IMR-90 (cell line): Measurements from ENCODE around the gene SETX. TPM values are rescaled to one million over a fixed set of nuclear protein-coding genes. Genes with fewer than 3 reads are reported as not detected.

ENCODE experiments used
- ATAC-seq: fragments of 200-7000 bp; cut with Tn5 transposase; 2 replicates; pipeline ENCODE4 v1.9.1; 2020; ENCODE audit warnings: low read depth, mild to moderate bottlenecking, moderate library complexity
- BruUV-seq: library from RNA; stranded (reverse); fragments of 400-500 nt; replicated peaks from 2 replicates; lab custom pipeline; 2021; lab: Mats Ljungman, UMichigan
- CTCF ChIA-PET: fragments of 300-600 bp; formaldehyde crosslinking; extraction: SDS; loops from one replicate; lab custom pipeline; 2021; ENCODE audit warnings: antibody characterized with exemption; lab: Yijun Ruan, JAX
- POLR2A ChIA-PET: fragments of 300-600 bp; sonication (Branson Sonifier 250); formaldehyde crosslinking; loops from one replicate; lab custom pipeline; 2022; ENCODE audit warnings: antibody characterized with exemption; ENCODE audit not compliant: unreplicated experiment; lab: Charles Lee
- DNase-seq: peaks from one replicate; pipeline ENCODE4 v3.0.0; 2013
- H2AFZ ChIP-seq: replicated peaks from 2 replicates; pipeline ENCODE3; 2013; ENCODE audit warnings: low read length, mild to moderate bottlenecking; ENCODE audit not compliant: poor library complexity
- H2AK5ac ChIP-seq: 2 replicates; pipeline ENCODE4 v1.6.1; 2013; ENCODE audit warnings: low read depth, low read length, inconsistent platforms
- H2AK9ac ChIP-seq: replicated peaks from 2 replicates; pipeline ENCODE3; 2013; ENCODE audit warnings: mild to moderate bottlenecking, low read depth, low read length, moderate library complexity; ENCODE audit not compliant: poor library complexity
- H2BK120ac ChIP-seq: 2 replicates; pipeline ENCODE4 v1.6.1; 2013; ENCODE audit warnings: low read depth, low read length, inconsistent platforms
- H2BK15ac ChIP-seq: 3 replicates; pipeline ENCODE4 v1.6.1; 2013; ENCODE audit warnings: low read depth, low read length, inconsistent platforms
- H2BK20ac ChIP-seq: 2 replicates; pipeline ENCODE4 v1.6.1; 2013; ENCODE audit warnings: low read depth, mild to moderate bottlenecking, inconsistent platforms, low read length, moderate library complexity
- H2BK5ac ChIP-seq: 2 replicates; pipeline ENCODE4 v1.6.1; 2013; ENCODE audit warnings: mild to moderate bottlenecking, low read depth, low read length, inconsistent platforms; ENCODE audit not compliant: poor library complexity, severe bottlenecking
- H3K14ac ChIP-seq: replicated peaks from 2 replicates; pipeline ENCODE4 v1.6.1; 2013; ENCODE audit warnings: low read depth, low read length, inconsistent platforms
- H3K18ac ChIP-seq: 2 replicates; pipeline ENCODE4 v1.6.1; 2013; ENCODE audit warnings: low read depth, low read length, control low read depth
- H3K23ac ChIP-seq: 2 replicates; pipeline ENCODE4 v1.6.1; 2013; ENCODE audit warnings: low read depth, low read length, inconsistent platforms
- H3K27ac ChIP-seq: 2 replicates; pipeline ENCODE4 v1.5.1; 2013; ENCODE audit warnings: mild to moderate bottlenecking, control low read depth, low read length; ENCODE audit not compliant: insufficient read depth
- H3K27me3 ChIP-seq: 2 replicates; pipeline ENCODE4 v1.6.1; 2013; ENCODE audit warnings: low read length; ENCODE audit not compliant: control insufficient read depth, insufficient read depth
- H3K36me3 ChIP-seq: 2 replicates; pipeline ENCODE4 v1.6.1; 2013; ENCODE audit warnings: low read length, mixed read lengths; ENCODE audit not compliant: control insufficient read depth, insufficient read depth
- H3K4ac ChIP-seq: 2 replicates; pipeline ENCODE4 v1.6.1; 2013; ENCODE audit warnings: low read depth, low read length, inconsistent platforms
- H3K4me1 ChIP-seq: 2 replicates; pipeline ENCODE4 v1.6.1; 2013; ENCODE audit warnings: low read length, mixed read lengths; ENCODE audit not compliant: control insufficient read depth, insufficient read depth
- H3K4me2 ChIP-seq: 2 replicates; pipeline ENCODE4 v1.6.1; 2013; ENCODE audit warnings: low read depth, mild to moderate bottlenecking, control low read depth, low read length, moderate library complexity
- H3K4me3 ChIP-seq: 2 replicates; pipeline ENCODE4 v1.5.1; 2013; ENCODE audit warnings: low read depth, mild to moderate bottlenecking, control low read depth, low read length, moderate library complexity; ENCODE audit not compliant: insufficient read depth
- H3K56ac ChIP-seq: 2 replicates; pipeline ENCODE4 v1.6.1; 2013; ENCODE audit warnings: low read length, inconsistent platforms; ENCODE audit not compliant: insufficient read depth; ENCODE audit errors: extremely low read depth
- H3K79me1 ChIP-seq, 2 experiments: 2 replicates each; pipeline ENCODE4 v1.6.1; 2013; ENCODE audit warnings: low read length in 2 of 2, inconsistent platforms in 1 of 2, low read depth in 1 of 2
- H3K9ac ChIP-seq: 2 replicates; pipeline ENCODE4 v1.6.1; 2013; ENCODE audit warnings: low read depth, low read length, control low read depth
- H3K9me1 ChIP-seq: 2 replicates; pipeline ENCODE4 v1.6.1; 2013; ENCODE audit warnings: low read length, inconsistent platforms; ENCODE audit not compliant: insufficient read depth
- H3K9me3 ChIP-seq: 2 replicates; pipeline ENCODE4 v1.6.1; 2013; ENCODE audit warnings: low read length; ENCODE audit not compliant: control insufficient read depth, insufficient read depth
- H4K20me1 ChIP-seq: 2 replicates; pipeline ENCODE4 v1.6.1; 2013; ENCODE audit warnings: low read length, inconsistent platforms; ENCODE audit not compliant: insufficient read depth
- H4K5ac ChIP-seq: 2 replicates; pipeline ENCODE4 v1.6.1; 2013; ENCODE audit warnings: mild to moderate bottlenecking, low read depth, low read length, control low read depth
- H4K8ac ChIP-seq, 2 experiments: 2 replicates each; pipeline ENCODE4 v1.6.1; 2013; ENCODE audit warnings: low read depth in 2 of 2, low read length in 2 of 2, control low read depth in 1 of 2, inconsistent platforms in 1 of 2
- H4K91ac ChIP-seq: 2 replicates; pipeline ENCODE4 v1.6.1; 2013; ENCODE audit warnings: low read depth, low read length, inconsistent platforms; ENCODE audit not compliant: insufficient read depth
- POLR2A ChIP-seq: IDR thresholded peaks from 2 replicates; pipeline ENCODE4 v1.6.1; 2012; ENCODE audit warnings: mild to moderate bottlenecking, low read depth, low read length
- WGBS, 2 experiments: methylation state at CpG; one replicate each; pipeline versions ENCODE4 v1.1.5 to v1.1.7; 2013; ENCODE audit warnings: missing lambda C conversion rate in 2 of 2; ENCODE audit not compliant: insufficient read length in 1 of 2; ENCODE audit errors: extremely low coverage in 2 of 2; 5-methylcytosine and 5-hydroxymethylcytosine counted together
- dilution Hi-C: fragments of 300-500 bp; cut with HindIII; formaldehyde crosslinking; loops from one replicate; pipeline ENCODE4 v1.14.3; 2018; ENCODE audit warnings: low sequenced_read_pairs; ENCODE audit not compliant: unreplicated experiment
- in situ Hi-C: fragments of 300-500 bp; cut with MboI; formaldehyde crosslinking; loops from 3 replicates; pipeline ENCODE4 v1.14.3; 2019; ENCODE audit warnings: low sequenced_read_pairs, inconsistent platforms, mixed read lengths
- intact Hi-C: fragments of 100-400 bp; cut with micrococcal nuclease; formaldehyde crosslinking; loops from 2 replicates; pipeline ENCODE4 v1.10.0; 2022
- polyA plus RNA-seq, 3 experiments: library from polyadenylated mRNA; depleted of rRNA; stranded (reverse); fragments of >200 nt; gene quantifications; 2 replicates each; pipeline ENCODE4 v1.2.3, GENCODE V29; 2012; ENCODE audit warnings: low replicate concordance in 1 of 3
- total RNA-seq: library from RNA; depleted of rRNA; stranded (reverse); fragments of >200 nt; gene quantifications from 2 replicates; pipeline ENCODE4 v1.2.3, GENCODE V29; 2012

The SETX gene
- total and polyA plus RNA-seq, 2 of the 4 experiments (the other 2 are of a cell fraction): 13.1 to 55.0 TPM

DNA sequence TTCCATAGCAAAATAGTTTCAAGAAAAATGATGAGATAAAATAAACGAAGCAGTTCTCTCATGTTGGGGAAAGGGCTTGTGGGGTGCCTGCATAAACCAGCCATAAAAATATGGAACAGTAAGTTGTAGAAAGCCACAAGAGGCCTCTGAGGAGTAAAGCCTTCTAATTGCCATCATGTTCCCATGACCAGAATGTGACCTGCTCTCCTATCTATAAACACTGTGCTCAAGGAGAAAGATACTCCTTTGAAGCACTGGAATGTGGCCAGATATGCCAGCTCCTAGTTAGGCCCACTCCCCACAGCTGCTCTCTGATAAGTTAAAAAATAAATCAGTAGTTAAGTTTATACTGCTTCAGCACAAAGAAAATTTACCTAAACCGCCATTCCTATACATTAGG is 65.8 kb downstream of the SETX start:
- Histone ChIP-seq H3K9me3 (no peaks in the 10 kb centered on the region), H4K20me1 (peaks cover 39% of the 10 kb centered on the region), H2AFZ (no peak overlapping the region), H2BK20ac (no peak overlapping the region), H4K91ac (no peak overlapping the region), H3K9ac (no peak overlapping the region), H3K27me3 (no peaks in the 10 kb centered on the region), H4K5ac (no peak overlapping the region), H3K4ac (no peak overlapping the region; the same call in 1 of the 2 replicates), H2BK5ac (no peak overlapping the region), H3K56ac (no peak overlapping the region), H3K23ac (no peak overlapping the region), H3K36me3 (peaks cover 26% of the 10 kb centered on the region), H4K8ac (no peak overlapping the region), H2AK5ac (no peak overlapping the region), H2BK120ac (no peak overlapping the region), H2BK15ac (no peak overlapping the region), H3K14ac (no peak overlapping the region), H3K4me3 (no peak overlapping the region), H3K27ac (peak overlapping the region; percentile 48; the same call in 1 of the 2 replicates), H3K4me1 (peaks cover 10% of the 10 kb centered on the region), H2AK9ac (no peak overlapping the region), H3K79me1 (peaks cover 14 to 33% of the 10 kb centered on the region in 2 experiments), H3K18ac (no peak overlapping the region), H3K4me2 (peak overlapping the region; percentile 55; the same call in 1 of the 2 replicates), H3K9me1 (peaks cover 9% of the 10 kb centered on the region)
- intact Hi-C loops (no loop called here), in situ Hi-C loops (no loop called here), dilution Hi-C loops (no loop called here)
- TF ChIP-seq POLR2A: no peak
- DNase-seq (peak; percentile 35), ATAC-seq (peak; percentile 40; the same call in 1 of the 2 replicates)
- ChIA-PET CTCF (no interaction called here), POLR2A (no interaction called here)
- no CpG with 5 or more reads among the region's 2 CpGs for WGBS, 2 experiments
- no TSS peak for BruUV-seq
